HG03457 (cell line): Measurements from ENCODE around the gene WNK3.
"Not testable (repeated sequence)": the region's sequence is repeated elsewhere in the genome, so short reads cannot be mapped to it uniquely, and the experiment has no call there.

Source experiments
- ATAC-seq: cut with Tn5 transposase; IDR thresholded peaks from one replicate; pipeline ENCODE4 v1.9.1; 2021; ENCODE audit warnings: moderate number of reproducible peaks; ENCODE audit not compliant: unreplicated experiment

WNK3 gene

DNA sequence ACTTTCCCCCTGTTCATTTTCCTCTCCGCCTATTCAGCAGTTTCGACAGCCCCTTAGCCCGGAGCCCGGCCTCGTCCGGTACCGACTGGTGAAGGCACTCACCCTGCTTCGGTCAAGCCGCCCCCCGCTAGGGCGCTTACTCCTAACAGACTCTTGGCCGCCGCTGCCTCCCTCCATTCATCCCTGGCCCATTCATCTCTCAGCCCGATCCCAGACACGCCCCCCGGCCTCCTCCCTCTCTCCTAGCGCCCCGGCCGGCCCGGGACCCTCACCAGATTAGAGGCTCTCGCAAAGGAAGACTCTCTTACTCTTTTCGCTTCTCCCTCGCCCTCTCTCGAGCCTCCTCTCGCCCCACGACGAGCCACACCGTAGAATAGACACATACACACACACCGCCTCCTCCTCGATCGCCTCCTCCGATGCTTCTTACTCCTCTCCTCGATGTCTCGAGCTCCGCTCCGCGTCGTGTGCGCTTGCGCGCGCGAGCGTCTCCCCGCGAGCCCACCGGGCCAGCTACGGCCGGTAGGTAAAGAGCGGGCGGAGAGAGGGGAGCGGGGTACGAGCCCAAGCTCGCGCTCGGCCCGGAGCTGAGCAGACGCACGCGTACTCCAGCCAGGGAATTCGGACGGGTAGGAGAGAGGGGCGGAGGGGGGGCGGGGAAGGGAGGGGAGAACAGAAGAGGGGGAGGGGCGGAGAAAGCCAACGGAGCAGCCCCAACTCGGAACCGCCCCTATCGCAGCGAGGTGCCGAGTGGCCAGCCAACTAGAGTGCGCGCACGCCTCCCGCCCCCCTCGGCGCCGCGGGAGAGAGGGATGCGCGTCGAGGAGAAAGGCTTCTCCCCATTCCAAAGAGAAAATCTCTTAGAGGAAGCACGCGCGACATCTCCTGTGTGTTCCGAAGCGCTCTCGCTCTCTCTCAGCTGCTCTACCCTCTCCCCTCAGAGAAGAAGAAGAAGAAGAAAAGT lies at the start of gene WNK3:
TSS of gene WNK3 (minus strand) at position 633 of the 964 bp plus-strand sequence.
- ATAC-seq: no peak

DNA sequence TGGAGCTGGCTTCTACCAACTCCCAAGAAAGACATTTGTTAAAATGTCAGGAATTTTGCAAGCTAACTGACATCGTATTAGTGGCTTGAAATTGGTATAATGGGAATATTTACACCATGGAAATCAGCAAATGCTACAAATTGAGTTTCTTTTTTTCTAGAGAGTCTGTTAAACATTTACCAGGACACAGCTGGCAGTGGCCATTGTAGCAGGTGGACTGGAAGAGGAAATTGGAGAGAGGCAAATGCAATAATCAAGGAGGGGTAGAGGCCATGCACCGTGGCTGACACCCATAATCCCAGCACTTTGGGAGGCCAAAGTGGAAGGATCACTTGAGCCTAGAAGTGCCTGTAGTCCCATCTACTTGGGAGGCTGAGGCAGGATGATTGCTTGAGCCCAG lies 49.4 kb upstream of the WNK3 start:
- ATAC-seq: no peak

DNA sequence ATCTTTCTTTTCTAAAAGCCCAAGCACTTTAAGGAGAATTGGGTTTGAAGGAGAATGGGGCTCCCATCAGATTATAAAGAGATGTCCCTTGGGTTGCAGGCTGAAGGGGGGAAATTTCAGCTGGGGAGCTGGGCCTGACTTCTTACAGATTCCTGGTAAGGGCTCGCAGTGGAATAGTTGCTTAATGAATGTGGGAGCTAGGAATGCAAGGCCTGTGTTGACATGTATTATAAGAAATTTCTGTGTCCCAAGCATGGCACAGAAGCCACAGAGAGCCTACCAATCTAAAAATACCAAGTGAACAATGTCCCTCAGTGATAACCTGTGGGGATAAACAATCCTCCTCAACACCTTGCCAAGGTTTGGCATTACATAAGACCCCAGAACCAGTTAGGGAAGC lies 39.3 kb upstream of the WNK3 start:
- no peak for ATAC-seq

DNA sequence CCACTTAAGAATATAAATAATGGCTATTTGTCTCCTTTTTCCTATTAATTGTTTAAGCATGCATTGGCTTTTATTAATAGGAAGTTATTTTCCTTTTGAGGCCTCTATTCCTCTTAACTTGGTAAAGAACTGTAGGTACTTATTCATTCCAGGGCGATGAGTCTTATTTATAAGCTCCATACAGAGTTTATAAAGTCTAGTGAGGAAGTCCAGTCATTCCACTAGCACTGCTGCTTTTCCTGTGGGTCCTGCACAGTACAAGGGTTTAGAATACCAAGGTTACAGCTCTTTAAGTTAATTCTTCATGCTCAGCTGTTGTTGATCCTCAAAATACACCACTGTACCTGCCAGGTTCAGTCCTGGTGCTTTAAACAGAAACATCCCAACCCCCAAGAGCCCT lies 28.5 kb upstream of the WNK3 start:
- no peak for ATAC-seq

DNA sequence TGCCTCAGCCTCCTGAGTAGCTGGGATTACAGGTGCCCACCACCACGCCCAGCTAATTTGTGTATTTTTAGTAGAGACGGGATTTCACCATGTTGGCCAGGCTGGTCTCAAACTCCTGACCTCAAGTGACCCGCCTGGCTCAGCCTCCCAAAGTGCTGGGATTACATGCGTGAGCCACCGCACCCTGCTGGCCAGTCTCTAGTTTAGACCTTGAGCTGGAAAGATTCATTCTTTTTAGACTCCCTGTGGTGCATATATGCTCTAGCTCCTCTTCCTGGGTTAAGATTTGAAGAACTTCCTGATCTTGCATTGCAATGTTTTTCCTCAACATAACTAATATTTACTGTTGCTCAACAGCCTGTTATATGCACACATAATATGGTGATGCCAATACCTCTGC lies 26.8 kb upstream of the WNK3 start:
- not testable (repeated sequence) for ATAC-seq

DNA sequence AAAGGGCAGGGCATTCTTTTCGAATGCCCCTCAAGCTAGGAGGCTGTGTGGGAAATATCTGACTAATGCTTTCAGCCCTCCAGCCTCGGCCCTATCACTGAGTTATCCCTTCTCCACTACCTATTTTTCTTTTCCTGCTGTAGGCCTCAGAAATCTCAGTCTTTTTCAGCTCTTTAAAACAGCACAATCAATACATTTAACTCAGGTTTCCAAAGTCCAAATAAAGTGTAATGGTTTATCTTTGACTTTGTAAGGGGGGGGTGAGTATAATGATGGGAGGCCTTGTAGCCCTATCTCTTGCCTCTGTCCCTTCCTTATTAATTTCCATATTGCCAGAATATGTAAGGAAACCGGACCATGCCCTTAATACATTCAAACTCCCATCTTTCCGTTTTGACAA lies 1.6 kb upstream of the WNK3 start:
- no peak for ATAC-seq

DNA sequence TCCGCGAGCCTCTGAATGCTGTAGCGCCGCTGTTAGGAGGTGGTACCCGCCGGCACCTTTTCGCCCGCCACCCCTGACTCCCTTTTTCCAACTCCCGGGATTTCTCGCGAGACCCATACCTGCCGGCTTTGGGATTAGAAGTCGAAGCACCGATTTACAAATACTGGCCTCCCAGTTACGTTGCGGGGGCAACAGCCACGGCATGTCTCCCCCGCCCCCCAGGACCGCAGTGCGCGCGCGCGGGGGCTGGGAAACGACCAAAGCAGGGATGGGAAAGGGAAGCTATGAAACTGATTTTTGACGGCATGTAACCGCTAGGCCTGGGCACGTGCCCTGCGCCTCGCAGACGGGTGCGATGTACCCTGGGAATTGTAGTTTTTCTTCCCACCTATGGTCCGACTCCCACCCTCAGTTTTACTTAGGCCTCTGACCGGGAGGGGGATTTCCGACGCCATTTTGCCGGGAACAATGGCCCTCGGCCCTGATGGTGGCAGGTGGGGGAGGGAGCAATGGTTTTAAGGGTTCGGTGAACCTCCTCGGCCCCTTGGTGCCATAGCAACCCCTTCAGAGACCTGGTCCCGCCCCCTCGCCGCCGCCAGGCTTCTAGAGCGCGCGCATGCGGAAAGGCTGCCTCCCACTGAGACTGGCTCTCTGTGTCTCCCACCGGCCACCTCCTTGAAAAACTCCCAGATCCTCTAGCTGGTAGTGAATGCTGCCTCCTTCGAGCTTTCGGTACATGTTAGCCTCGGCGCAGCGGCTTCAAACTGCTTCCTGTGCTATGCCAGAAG lies 772 bp upstream of the WNK3 start:
- peak; percentile 69 for ATAC-seq

DNA sequence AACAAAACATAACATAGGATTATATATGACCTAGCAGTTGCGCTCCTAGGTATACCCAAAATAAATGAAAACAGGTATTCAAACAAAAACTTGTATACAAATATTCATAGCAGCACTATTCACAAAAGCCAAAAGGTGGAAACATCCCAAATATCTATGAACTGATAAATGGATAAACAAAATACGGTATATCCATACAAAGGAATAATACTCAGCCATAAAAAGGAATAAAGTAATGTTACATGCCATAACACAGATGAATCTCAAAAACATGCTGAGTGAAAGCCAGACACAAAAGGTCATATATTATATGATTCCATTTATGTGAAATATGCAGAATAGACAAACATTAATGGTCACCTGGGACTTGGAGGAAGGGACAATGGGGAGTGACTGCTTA lies 5.2 kb downstream of the WNK3 start:
- no peak for ATAC-seq

DNA sequence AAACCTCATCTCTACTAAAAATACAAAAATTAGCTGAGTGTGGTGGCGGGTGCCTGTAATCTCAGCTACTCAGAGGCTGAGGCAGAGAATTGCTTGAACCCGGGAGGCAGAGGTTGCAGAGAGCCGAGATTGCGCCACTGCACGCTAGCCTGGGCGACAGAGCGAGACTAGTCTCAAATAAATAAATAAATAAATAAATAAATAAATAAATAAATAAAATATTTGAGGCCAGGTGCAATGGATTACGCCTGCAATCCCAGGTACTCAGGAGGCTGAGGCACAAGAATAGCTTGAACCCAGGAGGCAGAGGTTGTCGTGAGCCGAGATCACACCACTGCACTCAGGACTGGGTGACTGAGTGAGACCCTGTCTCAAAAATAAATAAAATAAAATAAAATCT lies 20.5 kb downstream of the WNK3 start:
- ATAC-seq: not testable (repeated sequence)

DNA sequence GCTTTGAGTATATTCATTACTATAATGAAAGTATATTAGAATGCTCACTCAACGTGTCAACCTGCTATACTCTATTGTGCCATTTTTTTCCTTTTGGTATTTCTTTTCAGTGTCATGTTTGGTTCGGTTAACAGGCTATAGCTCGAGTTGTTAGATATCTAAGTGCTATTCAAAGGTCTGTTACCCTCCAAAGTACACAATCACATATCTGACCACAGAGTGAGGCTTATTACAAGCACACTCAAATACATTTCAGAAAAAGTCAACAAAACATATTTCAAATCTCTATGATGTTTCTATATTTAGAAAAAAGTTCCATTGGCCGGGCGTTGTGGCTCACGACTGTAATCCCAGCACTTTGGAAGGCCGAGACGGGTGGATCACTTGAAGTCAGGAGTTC lies 32.8 kb downstream of the WNK3 start:
- ATAC-seq: no peak

DNA sequence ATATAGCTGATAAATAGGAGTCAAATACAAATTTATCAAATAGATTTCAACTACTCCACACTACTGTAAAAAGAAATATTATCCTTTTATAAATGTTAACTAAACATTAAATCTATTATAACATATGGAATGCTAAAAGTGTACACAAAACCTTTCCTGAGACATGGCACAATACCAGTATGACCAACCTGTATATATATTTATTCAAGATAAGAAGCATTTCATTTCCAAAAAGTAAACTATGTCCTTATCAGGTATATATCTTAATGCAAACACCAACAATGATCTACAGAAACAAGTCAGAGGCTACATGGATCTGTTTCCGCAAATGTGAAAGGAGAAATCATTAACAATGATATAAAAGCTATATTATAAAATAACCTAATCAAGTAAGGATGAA lies 37.8 kb downstream of the WNK3 start:
- no peak for ATAC-seq

DNA sequence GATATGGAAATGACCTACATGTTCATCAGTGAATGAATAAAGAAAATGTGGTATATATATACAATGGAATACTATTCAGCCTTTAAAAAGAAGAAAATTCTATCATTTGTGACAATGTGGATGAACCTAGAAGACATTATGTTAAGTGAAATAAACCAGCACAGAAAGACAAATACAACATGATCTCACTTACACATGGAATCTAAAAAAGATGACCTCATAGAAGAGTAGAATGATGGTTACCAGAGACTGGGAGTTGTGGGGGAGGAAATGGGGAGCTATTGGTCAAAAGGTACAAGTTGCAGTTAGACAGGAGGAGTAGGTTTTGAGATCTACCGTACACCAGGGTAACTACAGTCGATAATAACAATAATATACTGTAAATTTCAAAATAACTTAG lies 51.5 kb downstream of the WNK3 start:
- ATAC-seq: no peak

DNA sequence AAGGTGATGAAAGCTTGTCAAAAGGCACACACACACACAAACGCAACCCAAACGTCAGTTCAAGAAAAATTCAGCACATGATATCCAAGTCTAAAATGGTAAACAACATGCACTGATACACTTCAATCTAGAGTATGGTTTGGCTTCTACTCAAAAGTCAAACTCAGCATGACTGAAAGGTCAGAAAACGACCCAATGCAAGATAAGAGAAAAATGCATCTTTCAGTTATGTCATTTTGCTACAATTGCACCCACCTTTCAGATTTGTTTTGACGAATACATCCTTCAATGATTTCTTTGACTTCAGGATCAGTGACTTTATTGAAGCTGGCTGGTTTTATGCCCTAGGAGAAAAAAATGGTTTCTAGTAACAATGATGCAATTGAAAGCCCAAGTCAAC lies 56.3 kb downstream of the WNK3 start:
- no peak for ATAC-seq

DNA sequence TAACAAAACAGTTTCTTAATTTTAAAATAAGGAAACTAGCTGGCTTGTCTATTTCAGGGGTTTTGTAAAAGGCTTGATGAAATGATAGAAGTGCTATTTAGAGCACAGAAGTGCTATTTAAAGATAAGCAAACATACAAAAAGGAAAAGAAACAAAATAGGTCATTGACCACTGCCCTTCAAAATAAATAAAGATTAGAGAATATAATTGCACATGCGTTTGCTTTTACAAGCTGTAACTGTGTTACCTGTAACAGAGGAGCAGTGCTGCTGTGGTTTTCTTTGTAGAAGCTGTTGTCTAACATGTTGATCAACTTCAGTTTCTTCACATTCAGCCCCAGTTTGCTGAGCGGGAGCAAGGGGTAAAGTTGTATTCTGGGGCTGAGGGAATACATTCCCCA lies 63.5 kb downstream of the WNK3 start:
- ATAC-seq: no peak

DNA sequence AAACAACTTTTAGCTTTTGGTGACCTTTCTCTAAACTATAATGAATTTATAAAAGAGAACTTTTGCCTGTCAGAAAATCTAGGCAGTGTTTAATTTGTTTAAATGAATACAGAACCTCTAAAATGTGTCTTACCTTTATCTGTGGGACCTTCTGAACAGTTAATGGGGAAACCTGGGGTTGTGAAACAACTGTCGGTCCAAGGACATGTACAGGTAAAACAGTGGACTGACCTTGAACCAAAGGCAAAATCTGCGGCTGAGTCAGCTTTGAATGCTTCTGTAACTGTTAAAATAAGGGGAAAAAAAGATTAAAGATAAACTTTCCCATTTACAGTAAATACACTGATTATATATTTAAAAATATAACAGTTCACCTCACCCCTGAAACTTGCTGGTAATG lies 65.1 kb downstream of the WNK3 start:
- no peak for ATAC-seq

DNA sequence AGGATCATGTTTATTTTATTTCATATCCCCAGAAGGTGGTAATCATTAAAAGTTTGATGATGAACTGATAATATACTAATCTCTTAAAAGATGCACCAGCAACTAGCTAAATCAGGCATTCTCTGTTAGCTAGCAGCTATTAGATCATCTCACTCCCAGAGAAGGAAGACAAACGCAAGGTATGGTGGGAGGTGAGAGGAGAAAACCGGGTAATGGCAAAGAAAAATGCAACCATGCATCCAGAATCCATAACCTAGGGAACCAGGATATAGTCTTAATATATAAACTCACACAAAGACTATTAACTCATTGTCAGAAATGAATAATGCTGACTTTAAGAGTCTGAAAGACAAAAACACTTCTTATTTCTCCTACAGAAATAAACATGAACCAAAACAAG lies 66.1 kb downstream of the WNK3 start:
- ATAC-seq: no peak

DNA sequence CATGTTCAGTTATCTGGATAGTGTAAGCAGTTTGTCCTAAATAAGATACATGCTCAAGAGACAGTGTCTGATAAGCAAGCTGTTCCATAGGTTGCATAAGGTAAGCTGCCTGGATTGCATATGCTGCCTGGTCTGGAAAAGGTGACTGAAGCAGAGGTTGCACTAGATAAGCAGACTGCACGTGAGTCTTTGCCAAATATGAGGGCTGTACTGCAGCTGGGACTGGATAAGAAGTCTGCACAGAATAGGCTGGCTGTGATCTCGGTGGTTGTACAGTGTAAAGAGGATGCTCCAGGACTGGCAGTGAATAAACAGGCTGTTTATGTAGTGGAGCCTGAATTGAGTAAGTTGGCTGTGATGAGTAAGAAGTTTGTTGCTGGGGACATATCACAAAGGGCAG lies 68.9 kb downstream of the WNK3 start:
- ATAC-seq: no peak

DNA sequence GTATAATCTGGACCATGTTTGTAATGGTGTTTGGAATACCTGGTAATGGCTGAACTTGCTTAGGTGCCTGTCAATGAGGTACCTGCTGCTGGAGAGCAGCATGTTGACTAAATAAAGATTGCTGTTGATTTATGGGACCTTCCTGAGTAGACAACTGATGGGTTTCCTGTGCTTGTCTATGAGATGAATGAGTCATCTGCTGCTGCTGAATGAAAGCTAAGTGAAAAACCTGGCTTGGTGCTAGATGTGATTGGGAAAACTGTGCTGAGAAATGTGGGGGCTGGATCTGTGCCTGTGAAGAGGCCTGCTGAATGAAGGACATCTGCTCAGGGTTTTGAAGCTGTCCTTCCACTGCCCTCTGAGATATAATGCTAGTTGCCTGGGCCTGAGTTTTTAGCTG lies 69.6 kb downstream of the WNK3 start:
- ATAC-seq: no peak

DNA sequence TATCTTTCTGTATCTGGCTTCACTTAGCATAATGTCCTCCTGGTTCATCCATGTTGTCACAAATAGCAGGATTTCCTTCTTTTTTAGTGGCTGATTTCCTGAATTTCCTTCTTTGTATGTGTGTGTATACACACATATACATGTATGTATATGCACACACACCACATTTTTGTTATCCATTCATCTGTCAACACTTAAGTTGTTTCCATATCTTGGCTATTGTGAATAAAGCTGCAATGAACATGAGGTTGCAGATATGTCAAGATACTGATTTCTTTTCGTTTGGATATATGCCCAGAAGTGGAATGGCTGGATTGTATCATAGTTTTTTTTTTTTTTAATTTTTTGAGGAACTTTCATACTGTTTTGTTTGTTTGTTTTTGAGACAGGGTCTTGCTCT lies 76.2 kb downstream of the WNK3 start:
- no peak for ATAC-seq

DNA sequence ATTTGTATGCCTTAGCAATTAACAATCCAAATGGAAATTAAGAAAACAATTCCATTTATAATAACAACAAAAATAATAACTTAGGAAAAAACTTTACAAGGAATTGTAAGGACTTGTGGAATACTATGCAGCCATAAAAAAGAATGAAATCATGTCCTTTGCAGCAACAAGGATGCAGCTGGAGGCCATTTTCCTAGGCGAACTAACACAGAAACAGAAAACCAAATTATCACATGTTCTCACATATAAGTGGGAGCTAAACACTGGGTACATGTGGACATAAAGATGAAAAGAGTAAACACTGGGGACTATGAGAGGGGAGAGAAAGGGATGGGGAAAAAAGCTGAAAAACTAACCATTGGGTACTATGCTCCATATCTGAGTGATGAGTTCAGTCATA lies 77.4 kb downstream of the WNK3 start:
- no peak for ATAC-seq

DNA sequence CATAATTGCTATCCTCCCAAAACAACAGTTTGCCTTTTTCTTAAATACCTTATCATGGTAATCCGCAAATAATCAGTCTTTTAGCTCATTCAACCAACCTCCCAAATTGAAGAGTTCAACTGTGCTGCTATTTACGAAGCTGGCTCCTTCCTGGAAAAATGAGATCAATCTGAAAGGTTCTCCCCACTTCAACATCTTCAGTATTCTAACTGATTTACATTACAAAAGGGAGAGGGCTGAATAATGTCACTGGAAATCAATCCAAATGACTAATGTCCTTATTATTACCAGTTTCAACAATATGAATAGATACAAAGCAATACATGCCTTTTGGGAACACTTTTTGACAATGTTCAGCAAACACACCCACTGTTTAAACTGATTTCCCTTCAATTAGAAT lies 86.2 kb downstream of the WNK3 start:
- no peak for ATAC-seq

DNA sequence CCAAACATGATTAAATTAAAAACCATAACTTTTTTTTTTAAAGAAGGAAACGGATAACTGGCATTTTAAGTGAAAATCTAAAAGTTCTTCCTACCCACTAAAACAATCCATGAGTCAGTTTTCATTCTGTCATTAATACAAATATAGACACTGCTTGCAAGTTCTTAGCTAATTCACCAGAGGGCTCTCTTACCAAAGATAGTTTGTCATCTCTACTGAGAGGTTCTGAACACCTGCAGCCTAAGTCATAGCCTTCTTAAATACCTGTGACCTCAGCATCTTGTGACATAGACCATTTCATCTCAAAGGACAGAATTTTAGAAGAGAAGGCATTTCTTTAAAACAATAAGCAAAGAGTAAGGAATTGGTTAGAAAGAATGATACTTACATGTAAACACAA lies 109.5 kb downstream of the WNK3 start:
- no peak for ATAC-seq
